Islet of Langerhans (tissue), 1 donor: Measurements from ENCODE around the gene RRH.
"Not testable (repeated sequence)": the region's sequence is repeated elsewhere in the genome, so short reads cannot be mapped to it uniquely, and the experiment has no call there.

Source experiments
- FAIRE-seq: peaks from one replicate; lab custom pipeline; 2011; peaks lifted over from hg19 to GRCh38; lab: Jason Lieb, UNC

Gene RRH

DNA sequence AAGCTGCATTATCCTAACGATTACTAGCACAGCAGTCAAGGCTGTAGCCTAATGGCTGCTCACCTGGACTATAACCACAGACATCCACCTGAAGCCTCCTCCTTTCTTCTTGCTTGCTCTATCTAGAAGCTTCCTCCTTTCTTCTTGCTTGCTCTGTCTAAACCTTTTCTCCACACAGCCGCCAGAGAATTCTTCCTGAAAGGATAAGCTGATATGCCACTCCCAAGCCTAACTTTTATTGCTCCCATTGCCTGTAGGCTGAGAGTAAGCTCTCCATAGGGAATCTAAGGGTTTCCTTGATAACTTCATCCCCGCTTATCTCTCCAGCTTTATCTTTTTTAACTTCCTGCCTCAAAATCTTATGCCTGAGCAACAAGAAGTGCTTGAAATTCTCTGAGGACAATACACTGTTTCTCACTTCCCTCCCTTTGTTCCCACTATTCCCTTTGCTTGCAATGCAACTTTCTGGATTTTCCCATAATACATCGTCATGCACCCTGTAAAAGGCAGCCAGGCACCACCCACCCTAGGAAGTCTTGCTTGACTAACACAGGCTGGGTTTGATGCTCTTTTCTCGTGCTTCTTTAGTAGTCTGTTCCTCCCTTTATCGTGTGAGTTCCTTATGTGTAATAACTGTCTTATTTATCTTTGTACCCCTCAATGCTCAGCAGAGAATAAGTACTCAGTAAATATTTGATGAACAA, 18.8 kb downstream of the RRH start:
- no peak for FAIRE-seq

DNA sequence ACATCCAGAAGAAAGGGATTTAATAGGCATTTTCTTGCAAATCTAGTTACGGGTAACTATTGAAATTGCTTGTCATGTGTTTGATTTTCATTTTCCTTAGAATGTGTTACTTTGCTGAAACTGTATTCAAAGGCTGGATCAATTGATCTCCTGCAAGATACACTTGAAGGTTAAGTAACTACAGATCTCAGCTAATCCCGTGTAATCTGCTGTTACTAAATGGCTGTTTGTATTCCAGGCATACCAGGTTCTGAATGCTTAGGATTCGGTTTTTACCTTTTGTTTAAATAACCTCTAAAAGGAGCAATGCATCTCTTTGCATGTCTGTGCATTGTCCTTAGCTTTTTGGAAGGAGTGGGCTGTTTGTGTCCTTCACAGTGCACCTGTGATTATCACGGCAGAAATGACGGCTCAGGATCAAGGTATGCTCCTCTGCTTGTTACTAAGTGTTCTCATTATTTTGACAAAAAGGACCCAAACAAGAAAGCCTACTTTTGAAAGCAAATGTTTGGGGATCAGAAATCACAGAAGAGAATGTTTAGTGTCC, 20.2 kb downstream of the RRH start, which contains the start of gene LRIT3:
TSS of gene LRIT3 (plus strand) at position 212 of the 547 bp plus-strand sequence. CDS start at position 307, 95 bp downstream.
- no peak for FAIRE-seq

DNA sequence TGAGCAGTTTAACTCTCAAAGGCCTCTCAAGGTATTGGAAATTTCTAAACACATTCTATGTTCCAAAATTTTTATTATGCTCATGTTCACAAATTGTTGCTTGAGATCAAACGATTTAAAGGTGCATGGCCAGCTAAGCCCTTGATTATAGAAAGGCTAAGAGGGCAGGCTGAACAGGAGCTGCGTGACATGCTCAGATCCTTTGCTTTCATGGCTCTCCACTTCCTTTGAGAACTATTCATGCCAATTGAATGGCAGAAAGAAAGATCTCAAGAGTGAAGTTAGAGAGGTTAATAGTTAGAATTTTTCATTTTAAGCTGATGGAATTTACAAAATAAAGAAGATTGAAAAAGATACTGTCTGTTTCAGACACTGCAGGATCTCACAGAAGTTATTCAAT, 20.7 kb downstream of the RRH start:
- no peak for FAIRE-seq

DNA sequence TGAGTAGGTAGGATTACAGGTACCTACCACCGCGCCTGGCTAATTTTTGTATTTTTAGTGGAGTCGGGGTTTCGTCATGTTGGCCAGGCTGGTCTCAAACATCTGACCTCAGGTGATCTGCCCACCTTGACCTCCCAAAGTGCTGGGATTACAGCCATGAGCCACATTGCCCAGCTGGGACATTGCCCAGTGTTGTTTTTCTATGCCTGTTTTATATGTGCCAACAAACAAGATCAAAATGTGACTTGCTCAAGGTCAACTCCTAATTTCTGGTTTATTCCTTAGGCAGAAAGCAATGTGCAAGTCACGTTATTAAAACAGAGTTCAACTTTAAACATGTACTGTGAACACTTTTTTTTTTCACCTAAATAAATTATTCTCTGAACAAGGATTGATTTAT, 22.8 kb downstream of the RRH start:
- no peak for FAIRE-seq

DNA sequence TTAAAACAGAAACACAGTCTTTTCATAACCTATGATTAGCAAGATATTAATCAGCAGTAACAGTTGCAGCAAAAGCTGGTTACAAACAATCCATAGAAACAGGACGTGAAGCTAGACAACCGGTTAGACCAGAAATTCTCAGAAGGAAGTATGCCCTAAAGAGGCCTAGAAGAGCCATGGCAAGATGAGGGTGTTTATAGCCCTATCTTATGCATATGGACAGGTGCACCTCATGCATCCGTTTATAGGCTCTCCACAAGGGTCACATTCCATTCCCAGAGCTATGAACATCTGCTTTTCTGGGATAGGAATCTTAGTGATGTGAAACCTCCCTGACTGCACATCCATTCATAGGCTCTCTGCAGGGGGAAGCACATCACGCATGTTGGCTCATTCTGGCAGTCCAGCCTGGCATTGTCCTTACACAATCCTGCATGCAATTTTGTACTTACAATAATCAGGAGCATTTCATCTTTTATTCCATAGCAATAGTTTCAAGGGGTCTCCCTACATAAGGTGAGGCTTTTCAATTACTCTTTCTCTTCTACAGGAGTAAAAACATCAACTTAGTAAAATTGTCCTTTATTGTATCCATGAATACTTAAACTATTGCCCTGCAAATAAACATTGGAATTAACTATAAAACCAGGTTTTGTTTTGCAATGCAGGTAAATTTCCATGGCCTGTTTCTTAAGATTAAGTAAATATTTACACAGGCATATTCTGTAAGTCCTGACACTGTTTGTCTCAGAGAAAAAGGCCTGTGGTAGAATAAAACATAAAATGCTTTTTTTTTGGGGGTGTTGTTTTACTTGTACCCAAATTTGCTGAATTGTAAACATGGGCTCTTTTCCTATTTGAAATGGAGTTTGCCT, 31.9 kb downstream of the RRH start:
- not testable (repeated sequence) for FAIRE-seq

DNA sequence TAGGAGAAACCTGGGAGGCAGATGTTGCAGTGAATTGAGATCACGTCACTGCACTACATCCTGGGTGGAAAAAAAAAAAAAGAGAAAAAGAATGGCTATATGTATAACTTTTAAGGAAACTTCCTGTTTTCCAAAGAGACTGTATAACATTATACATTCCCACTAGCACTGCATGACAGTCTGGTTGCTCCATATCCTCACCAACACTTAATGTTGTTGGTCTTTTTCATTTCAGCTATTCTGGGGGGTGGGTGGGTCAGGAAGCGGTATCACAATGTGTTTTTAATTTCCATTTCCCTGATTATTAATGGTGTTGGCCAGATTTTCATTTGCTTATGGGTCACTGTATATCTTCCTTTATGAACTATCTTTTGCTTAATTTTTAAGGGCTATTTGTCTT, 33.5 kb downstream of the RRH start:
- no peak for FAIRE-seq

DNA sequence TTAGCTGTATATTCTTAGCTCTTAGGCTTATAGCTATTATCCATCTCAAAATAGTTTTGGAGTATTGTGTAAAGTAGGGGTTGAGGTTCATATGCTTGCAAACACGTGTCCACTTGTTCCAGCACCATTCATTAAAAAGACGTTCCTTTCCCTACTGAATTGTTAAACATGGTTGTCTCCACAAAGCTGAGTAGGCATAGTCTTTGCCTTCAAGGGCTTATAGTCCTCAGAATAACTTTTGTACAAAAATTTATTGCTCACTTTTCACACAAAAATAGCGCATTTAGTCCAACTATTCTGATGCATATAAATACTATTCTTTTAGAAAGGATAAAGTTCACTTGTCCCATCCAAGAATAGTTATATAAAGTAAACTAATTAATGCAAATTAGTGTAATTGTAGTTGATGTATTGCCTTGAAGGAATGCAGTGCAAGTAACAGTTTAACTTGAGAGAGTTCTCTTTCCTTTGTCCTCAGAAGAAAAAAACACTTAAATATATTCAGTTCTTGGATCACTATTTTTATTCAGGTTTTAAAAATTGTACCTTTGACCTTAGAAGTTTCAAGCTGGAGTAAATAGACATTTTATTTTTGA, 34.2 kb downstream of the RRH start:
- FAIRE-seq: no peak

DNA sequence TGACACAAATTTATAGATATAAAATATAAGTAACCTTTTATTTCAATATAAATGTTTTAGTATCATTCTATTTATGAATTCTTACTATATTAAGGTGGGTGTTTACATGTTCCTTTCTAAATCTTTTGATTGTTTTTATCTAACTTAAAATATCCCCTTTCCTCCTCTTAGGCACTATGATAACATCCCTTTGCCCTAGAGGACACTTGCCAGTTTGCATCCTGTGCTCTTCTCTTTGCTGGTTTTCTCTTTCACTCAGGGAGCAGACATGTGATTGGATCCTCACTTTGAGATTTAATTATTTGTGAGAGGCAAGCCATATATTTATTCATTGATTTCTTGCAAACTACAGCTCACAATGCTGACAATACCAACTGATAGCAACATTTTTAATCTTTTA, 36.4 kb downstream of the RRH start:
- FAIRE-seq: no peak

DNA sequence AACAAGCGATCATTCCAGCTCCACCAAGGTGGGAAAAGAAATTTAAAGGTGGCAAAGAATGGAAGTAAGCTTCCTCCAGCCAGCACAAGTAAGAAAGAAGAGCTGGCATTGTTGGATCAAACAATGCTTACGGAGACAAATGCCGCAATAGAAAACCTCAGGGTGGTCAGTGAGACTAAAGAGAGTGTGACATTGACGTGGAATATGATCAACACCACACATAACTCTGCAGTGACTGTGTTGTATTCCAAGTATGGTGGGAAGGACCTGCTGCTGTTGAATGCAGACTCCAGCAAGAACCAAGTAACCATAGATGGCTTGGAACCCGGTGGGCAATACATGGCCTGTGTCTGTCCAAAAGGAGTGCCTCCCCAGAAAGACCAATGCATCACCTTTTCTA, 42.3 kb downstream of the RRH start:
- FAIRE-seq: no peak

DNA sequence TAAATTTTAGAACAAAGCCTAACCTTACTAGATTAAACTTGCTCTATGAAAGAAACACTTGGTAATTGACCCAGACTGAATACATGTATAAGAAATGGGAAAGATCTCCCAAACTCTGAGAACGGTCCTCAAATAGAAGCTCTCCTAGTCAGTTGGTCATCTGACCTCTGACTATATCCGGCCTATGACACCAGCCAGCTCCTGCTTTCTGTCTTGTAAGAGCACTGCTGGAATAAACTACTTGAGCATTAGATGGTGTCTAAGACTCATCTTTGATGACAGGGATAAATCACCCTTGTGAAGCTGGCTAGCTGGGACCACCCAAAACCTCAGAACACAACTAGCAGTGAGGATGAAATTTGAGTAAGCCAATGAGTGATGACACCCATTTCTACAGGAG, 44.3 kb downstream of the RRH start:
- FAIRE-seq: no peak

DNA sequence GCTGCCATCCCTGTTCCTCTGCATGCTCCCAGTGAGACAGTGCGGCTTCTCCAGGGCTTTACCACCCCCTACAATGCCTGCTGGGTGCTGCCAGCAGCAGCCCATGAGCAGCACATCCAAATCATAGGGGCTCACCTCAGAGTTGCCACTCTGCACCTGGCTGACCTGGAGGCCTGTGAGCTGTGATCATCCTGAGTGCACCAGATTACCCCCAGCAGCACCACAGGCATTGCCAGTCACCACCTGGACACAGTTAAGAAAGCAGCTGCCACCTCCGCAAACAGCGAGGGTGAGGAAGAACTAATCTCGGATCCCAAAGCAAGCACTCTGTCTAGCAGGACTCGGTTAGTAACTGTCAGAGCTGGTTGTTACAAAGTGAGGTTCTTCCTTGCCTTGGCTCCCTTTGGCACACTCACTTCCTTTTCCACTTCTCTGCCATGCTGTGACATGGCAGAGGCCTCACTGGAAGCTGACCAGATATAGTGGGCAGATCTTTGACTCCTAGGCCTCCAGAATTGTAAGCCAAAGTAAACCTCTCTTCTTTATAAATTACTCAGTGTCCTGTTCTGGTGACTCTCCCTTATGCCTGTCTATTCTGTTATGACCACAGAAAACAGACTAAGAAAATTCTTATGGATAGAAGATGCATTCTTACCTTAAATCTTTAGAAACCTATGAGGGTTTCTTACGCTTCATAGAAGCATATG, 45.3 kb downstream of the RRH start:
- FAIRE-seq: no peak

DNA sequence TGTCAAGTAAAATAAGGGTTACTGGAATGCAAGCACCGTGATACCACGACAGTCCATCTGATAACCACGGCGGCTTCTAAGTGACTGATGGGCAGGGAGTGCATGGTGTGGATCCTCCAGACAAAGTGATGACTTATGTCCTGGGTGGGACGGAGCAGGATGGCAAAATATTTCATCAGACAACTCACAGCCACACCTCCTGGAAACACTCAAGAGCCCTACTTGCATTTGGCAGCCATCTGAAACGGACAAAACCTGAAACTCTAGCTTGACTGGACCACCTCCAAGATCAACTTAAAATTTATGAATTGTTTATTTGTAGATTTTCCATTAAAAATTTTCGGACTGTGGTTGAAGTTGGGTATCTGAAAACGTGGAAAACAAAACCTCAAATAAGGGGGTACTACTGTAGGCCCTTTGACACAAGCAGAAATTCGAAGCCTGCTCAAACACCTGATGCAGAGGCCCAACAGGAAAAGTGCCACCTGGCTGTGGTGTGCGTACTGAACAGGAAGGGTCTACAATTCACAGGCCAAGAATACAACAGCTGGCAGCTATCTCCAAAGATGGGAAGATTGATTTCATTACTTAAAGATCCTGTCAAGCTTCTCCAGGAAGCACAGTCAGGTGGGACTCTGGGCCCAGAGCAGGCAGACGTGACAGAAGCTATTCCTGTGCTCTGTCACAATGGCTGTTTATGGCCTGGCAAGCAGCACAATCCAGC, 46.2 kb downstream of the RRH start:
- FAIRE-seq: no peak

DNA sequence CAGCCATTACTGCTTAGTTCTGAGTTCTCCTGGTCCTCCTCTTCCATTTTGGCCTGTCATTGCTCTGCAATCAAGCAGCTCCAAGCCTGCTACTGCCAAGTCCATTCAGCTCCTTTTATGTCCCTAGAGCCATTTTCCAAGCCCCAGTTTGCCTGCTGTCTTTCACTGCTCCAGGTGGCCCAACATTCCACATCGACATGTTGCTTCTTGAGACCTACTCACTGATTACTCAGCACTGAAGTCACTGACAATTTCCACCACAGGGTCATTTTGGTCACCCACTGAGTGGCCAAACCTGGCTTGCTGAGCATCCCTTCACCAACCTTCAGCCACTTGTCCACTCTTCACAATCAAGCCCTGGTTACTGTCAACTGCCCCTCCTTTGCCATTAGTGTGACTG, 47.3 kb downstream of the RRH start:
- no peak for FAIRE-seq

DNA sequence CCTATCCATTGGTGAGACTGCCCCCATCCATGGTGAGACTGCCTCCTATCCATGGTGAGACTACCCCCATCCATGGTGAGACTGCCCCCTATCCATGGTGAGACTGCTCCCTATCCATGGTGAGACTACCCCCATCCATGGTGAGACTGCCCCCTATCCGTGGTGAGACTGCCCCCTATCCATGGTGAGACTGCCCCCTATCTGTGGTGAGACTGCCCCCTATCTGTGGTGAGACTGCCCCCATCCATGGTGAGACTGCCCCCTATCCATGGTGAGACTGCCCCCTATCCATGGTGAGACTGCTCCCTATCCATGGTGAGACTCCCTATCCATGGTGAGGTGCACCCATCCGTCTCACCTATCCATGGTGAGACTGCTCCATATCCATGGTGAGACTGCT, 47.8 kb downstream of the RRH start:
- FAIRE-seq: not testable (repeated sequence)

DNA sequence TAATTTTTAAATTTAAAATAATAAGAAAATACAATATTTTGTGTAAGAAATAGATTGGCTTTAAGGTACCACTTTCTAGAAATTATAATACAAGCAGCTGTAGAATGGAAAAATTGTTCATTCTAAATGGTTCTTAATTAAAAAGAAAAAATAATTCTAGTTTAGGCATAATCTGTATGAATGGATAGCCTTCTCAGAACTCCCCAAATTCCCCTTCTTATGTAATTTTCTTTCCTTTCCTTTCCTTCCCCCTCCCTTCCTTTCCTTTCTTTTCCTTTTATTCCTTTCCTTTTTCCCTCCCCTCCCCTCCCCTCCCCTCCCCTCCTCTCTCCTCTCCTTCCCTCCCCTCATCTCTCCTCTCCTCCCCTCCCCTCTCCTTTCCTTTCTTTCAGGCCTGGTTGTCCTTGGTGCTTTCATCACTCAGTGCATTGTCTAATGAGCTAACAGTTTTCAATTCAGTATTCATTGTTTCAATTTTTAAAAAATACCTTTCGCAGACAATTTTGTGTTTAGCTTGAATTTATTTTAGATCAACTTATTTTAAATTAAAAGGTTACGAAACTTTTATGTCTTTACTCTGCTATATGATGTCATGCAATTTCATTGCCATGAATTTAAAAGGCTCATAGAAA, 49.0 kb downstream of the RRH start:
- no peak for FAIRE-seq

DNA sequence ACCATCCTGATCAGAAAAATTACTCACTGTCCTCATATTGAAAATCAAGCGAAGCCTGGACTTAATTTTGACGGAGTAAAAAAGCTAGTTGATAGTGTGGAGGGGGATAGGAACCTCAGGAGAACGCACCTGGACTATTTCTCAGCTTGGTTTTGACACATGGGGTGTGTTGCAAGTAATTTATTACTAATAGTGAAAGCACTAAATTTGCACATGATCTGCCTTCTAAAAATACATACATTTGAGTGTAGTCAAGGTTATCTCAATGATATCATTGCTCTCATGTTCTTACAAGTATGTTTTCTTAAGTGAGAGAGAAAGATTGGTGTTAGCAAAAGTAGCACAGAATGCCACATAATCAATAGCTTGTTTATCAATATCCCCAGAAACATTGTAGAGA, 49.6 kb downstream of the RRH start:
- FAIRE-seq: no peak

DNA sequence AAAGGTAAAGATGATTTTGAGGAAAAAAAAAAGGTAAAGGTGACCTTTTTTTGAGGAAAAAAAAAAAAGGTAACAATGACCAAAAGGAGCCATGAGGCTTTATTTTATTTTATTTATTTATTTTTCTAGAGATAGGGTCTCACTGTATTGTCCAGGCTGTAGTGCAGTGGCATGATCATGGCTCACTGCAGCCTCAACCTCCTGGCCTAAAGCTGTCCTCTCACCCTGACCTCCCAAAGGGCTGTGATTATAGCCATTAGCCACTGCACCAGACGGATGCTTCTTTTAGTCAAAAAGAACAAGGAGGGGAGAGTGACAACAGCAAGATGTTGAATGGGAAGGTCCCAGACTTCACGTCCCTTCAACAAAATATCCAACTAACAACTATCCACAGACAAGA, 50.6 kb downstream of the RRH start:
- no peak for FAIRE-seq

DNA sequence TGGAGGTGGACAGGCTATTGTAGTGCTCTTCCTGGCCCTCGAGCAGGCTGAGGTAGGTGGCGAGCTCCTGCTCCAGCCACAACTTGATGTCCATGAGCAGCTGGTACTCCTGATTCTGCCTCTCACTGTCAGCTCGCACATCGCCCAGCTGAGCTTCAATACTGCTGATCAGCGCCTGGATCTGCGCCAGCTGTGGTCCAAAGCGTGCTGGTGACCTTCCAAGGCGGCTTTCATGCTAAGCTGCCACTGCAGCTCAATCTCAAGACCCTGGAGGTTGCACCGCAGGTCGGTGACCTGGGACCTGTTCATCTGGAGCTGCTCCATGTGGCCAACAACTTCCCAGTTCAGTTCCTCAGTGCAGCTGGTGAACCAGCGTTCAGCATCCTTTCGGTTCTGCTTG, 51.3 kb downstream of the RRH start:
- no peak for FAIRE-seq

DNA sequence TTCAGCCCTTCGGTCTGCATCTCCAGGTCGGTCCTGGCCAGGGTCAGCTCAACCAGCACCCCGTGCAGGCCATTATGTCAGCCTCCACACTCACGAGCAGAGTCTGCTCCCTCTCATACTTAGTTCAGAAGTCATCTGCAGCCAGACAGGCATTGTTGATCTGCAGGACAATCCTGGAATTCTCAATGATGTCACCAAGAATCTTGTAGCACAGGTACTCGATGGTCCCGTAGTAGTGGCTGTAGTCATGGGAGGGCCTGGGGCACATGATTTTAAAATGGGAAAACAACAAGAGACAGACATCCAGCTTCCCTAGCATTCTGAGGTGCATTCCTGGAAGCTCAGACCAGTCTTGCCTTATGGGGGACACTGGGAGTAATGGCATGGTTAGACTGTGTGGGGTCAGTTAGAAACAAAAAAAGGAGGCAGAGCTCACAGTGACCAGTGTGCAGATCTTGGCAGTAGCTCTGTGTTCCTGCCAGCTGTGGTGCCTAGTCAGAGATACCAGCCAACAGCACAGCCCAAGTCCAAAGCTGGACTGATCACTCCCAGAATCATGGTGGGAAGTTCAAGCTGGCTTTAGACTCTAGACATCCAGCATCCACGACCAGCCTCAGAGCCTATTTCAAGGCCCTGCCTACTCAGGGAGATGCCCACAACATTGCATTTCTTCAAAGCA, 52.0 kb downstream of the RRH start:
- FAIRE-seq: no peak

DNA sequence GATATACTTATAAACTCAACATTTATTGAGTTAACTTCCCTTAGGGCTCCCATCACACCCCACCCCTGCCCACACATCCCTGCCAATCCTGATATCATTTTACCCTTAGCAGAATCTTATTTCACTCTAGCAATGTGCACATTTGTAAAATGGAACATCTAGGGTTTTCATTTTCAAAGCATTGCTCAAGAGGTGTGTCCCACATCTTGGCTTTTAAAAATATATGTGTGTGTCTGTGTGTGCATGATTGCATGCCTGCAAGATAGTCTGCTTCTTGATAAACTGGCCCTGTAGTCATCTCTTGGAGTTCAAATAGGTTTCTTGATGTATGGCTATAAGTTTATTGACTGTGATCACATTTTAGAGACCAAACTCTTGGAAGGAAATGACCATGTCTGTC, 58.5 kb downstream of the RRH start:
- no peak for FAIRE-seq

DNA sequence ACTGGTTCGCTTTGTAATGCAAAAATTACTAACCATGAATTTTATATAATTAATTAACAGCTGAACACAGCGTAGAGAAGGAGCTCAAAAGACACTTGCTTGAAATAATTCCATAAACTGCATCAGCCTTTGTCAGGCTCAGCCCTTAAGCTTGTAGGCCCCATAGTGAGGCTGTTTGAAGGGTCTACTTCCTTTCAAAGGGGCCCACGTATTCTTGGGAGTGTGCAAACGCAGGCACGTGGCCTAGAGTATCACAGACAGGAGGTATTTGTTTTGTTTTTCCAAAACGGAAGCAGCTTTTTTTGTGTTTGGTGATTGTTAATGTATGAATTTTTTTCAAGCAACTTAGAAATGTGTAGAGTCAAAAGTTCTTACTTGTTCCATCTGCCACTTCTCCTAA, 59.3 kb downstream of the RRH start:
- no peak for FAIRE-seq
